ENCODE measurements around the gene SYT11. TPM values are rescaled to one million over a fixed set of nuclear protein-coding genes. Genes with fewer than 3 reads are reported as not detected.

Gene SYT11
- total RNA-seq, 4 donors from 2014 or later, result 1.7 to 4.0 (median 3.5) TPM

DNA sequence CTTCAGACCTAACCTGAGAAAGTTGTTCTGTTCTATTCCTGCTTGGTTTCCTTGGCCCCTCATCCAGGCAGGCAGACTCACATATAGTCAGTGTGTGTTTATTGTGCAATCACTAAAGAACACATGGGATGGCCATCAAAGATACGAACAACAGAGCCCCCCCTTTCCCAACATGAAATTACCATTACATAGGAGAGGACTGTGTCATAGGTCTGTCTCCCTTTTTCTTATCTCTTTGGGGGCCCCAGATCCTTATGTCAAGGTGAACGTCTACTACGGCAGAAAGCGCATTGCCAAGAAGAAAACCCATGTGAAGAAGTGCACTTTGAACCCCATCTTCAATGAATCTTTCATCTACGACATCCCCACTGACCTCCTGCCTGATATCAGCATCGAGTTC lies 21.6 kb downstream of the SYT11 start:
- TF ChIP-seq CTCF (IDR thresholded peaks at IDR 0.05) (no peak), POLR2A (IDR thresholded peaks at IDR 0.05) (no peak)
- DNase-seq (ENCODE audit: low spot score in 2 of 2), result peak in 1 of 2 donors; percentile 2
- 91 to 93% methylated on average over 6 of the region's 6 CpGs for WGBS, 2 donors
- no peak overlapping the region for H3K4me3 ChIP-seq (ENCODE audit: low read depth, poor library complexity, severe bottlenecking)
- intact Hi-C loops (cut with DNase I; ENCODE audit: low total_unique reads), result no loop called here

DNA sequence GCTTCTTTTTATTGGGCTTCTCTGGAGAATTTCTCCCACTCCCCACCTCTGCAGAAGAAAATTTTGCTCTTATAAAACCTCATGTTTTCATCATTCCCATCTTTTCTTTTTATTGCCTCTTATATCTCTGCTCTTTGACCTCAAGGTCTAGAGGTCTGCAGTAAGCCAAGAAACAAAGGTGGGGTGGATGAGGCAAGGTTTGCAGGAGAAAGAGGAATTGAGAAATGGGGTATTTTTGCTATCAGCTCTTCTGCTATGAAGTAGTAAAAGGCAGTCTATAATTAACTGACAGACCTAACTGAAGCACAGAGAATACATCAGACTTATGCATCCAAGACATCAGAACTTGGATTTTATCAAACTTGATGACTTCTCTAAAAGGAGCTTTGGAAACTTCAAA lies 22.9 kb downstream of the SYT11 start:
- intact Hi-C loops (cut with DNase I; ENCODE audit: low total_unique reads), result no loop called here
- no peak for TF ChIP-seq POLR2A (IDR thresholded peaks at IDR 0.05)
- no peak for TF ChIP-seq CTCF (IDR thresholded peaks at IDR 0.05)
- DNase-seq (ENCODE audit: low spot score in 2 of 2), result no peak
- H3K4me3 ChIP-seq (ENCODE audit: low read depth, poor library complexity, severe bottlenecking), result no peak overlapping the region

GRCh38 chr1:155882766-155883165 lies 23.4 kb downstream of the SYT11 start:
- 71 to 76% methylated on average over 2 of the region's 2 CpGs for WGBS, 2 donors
- intact Hi-C loops (cut with DNase I; ENCODE audit: low total_unique reads), result no loop called here
- no peak overlapping the region for H3K4me3 ChIP-seq (ENCODE audit: low read depth, poor library complexity, severe bottlenecking)
- DNase-seq (ENCODE audit: low spot score in 2 of 2), result no peak
- TF ChIP-seq POLR2A (IDR thresholded peaks at IDR 0.05) (no peak), CTCF (IDR thresholded peaks at IDR 0.05) (no peak)

- TF ChIP-seq CTCF (IDR thresholded peaks at IDR 0.05), result no peak
- no peak for TF ChIP-seq POLR2A (IDR thresholded peaks at IDR 0.05)
- intact Hi-C loops (cut with DNase I; ENCODE audit: low total_unique reads), result no loop called here
- 72% methylated on average over 9 of the region's 9 CpGs for WGBS, 2 donors
Measured at GRCh38 chr1:155884031-155884960, 24.9 kb downstream of the SYT11 start.

DNA sequence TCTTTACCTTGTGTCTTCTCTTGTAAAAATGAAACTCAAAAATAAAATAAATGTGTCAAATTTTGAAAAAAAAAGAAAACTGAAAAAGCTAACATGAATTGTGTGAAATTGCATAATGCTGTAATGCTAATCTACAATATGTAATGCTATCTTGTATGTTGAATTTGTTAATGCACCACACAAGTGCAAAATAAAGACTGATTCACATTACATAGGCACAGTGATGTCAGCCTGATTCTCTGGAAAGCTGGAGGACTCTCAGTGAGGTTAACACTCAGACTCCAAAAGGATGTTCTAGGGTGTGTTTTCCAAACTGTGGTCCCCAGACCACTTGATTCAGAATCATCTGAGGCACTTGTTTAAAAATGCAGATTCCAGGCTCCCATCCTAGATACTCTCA lies 25.6 kb downstream of the SYT11 start:
- intact Hi-C loops (cut with DNase I; ENCODE audit: low total_unique reads), result no loop called here
- TF ChIP-seq POLR2A (IDR thresholded peaks at IDR 0.05), result no peak
- no peak for TF ChIP-seq CTCF (IDR thresholded peaks at IDR 0.05)
- no peak overlapping the region for H3K4me3 ChIP-seq (ENCODE audit: low read depth, poor library complexity, severe bottlenecking)
- DNase-seq (ENCODE audit: low spot score in 2 of 2), result no peak

More at GRCh38 chr1:155884031-155884960, 24.9 kb downstream of the SYT11 start:
- H3K4me3 ChIP-seq (ENCODE audit: low read depth, poor library complexity, severe bottlenecking), result no peak overlapping the region
- DNase-seq (ENCODE audit: low spot score in 2 of 2), result peak in 1 of 2 donors; percentile 58

Data from lower leg skin (tissue), 4 donors.